HepG2 (cell line): Measurements from ENCODE around the gene APRT. TPM values are rescaled to one million over a fixed set of nuclear protein-coding genes. Genes with fewer than 3 reads are reported as not detected.
A peak's percentile ranks its signal among the peaks of the same experiment; 100 is the strongest.

Source experiments
- ATAC-seq: fragments of 200-7000 bp; cut with Tn5 transposase; 3 replicates; pipeline ENCODE4 v1.9.1; 2020; ENCODE audit warnings: mild to moderate bottlenecking, moderate library complexity
- BruUV-seq: library from RNA; stranded (reverse); fragments of 400-500 nt; replicated peaks from 2 replicates; lab custom pipeline; 2021; lab: Mats Ljungman, UMichigan
- CTCF ChIA-PET: fragments of 300-600 bp; formaldehyde crosslinking; extraction: SDS; loops from one replicate; lab custom pipeline; 2021; ENCODE audit warnings: low total read pairs, inconsistent platforms, low intra/inter-chr PET ratio; lab: Yijun Ruan, JAX
- POLR2A ChIA-PET: fragments of 350-600 bp; sonication (Branson Sonifier 250); formaldehyde crosslinking; loops from one replicate; lab custom pipeline; 2020; ENCODE audit warnings: antibody characterized with exemption, inconsistent platforms; lab: Yijun Ruan, JAX
- DNase-seq: peaks from one replicate; pipeline ENCODE4 v3.0.0-alpha.2; 2015; ENCODE audit warnings: low spot score
- FAIRE-seq: peaks from 3 replicates; lab custom pipeline; 2011; peaks lifted over from hg19 to GRCh38; lab: Jason Lieb, UNC
- H2AFZ ChIP-seq: one replicate; pipeline ENCODE4 v1.6.1; 2011; ENCODE audit warnings: low read length, inconsistent platforms
- H3K27ac ChIP-seq: fragments of 300-600 bp; 3 replicates; pipeline ENCODE4 v1.8.0; 2011; ENCODE audit warnings: mixed run types, mild to moderate bottlenecking, mixed read lengths, low read length, inconsistent platforms; ENCODE audit not compliant: insufficient read depth; ENCODE audit errors: extremely low read length
- H3K27me3 ChIP-seq, 2 experiments: fragments of 200-600 bp in 1 of 2; 2 replicates in 1 of 2; 3 replicates in 1 of 2; pipeline versions ENCODE4 v1.6.0 to v1.8.0; 2011; ENCODE audit warnings: low read length in 2 of 2, mild to moderate bottlenecking in 2 of 2, moderate library complexity in 2 of 2, inconsistent platforms in 1 of 2; ENCODE audit not compliant: insufficient read depth in 2 of 2, control insufficient read depth in 1 of 2
- H3K36me3 ChIP-seq, 2 experiments: fragments of 200-600 bp in 1 of 2; replicated peaks in 1 of 2; 2 replicates in 1 of 2; 3 replicates in 1 of 2; pipeline versions ENCODE4 v1.5.1 to v1.8.0; 2011; ENCODE audit warnings: low read length in 2 of 2, inconsistent platforms in 1 of 2; ENCODE audit not compliant: insufficient read depth in 2 of 2, control insufficient read depth in 1 of 2
- H3K4me1 ChIP-seq: 2 replicates; pipeline ENCODE4 v1.5.1; 2012; ENCODE audit warnings: low read length, inconsistent platforms; ENCODE audit not compliant: insufficient read depth
- H3K4me2 ChIP-seq: 2 replicates; pipeline ENCODE4 v1.6.0; 2011; ENCODE audit warnings: low read depth, low read length, inconsistent platforms
- H3K4me3 ChIP-seq, 3 experiments: fragments of 200-600 bp in 1 of 3; sonication (generic), shearing (Covaris generic) in 1 of 3; replicated peaks in 1 of 3; 2 replicates each; pipeline ENCODE4 v1.5.1; 2011 to 2016; ENCODE audit warnings: low read length in 3 of 3, inconsistent platforms in 2 of 3, low read depth in 2 of 3, mild to moderate bottlenecking in 2 of 3, control low read depth in 1 of 3, mixed read lengths in 1 of 3; ENCODE audit not compliant: insufficient read depth in 1 of 3
- H3K79me2 ChIP-seq: one replicate; pipeline ENCODE4 v1.6.1; 2011; ENCODE audit warnings: low read length, inconsistent platforms; ENCODE audit not compliant: insufficient read depth
- H3K9ac ChIP-seq: 2 replicates; pipeline ENCODE4 v1.6.0; 2011; ENCODE audit warnings: mild to moderate bottlenecking, low read depth, low read length, inconsistent platforms; ENCODE audit not compliant: insufficient read depth
- H3K9me3 ChIP-seq: 2 replicates; pipeline ENCODE4 v1.5.1; 2012; ENCODE audit warnings: mild to moderate bottlenecking, low read length
- H4K20me1 ChIP-seq: 2 replicates; pipeline ENCODE4 v1.6.0; 2011; ENCODE audit warnings: inconsistent platforms, mild to moderate bottlenecking, low read length, moderate library complexity; ENCODE audit not compliant: insufficient read depth
- AHR ChIP-seq: IDR thresholded peaks from 2 replicates; pipeline ENCODE4 v1.6.1; 2018; ENCODE audit warnings: missing genetic modification reagents, missing compliant biosample characterization
- KMT2B ChIP-seq: IDR thresholded peaks from 2 replicates; pipeline ENCODE4 v1.6.1; 2016; ENCODE audit warnings: missing genetic modification reagents, missing compliant biosample characterization
- NAIF1 ChIP-seq: sonication (generic); formaldehyde crosslinking; IDR thresholded peaks from 2 replicates; pipeline ENCODE4 v1.5.0; 2020; ENCODE audit warnings: mild to moderate bottlenecking, missing genetic modification reagents, borderline replicate concordance
- NFE2 ChIP-seq: sonication (generic); formaldehyde crosslinking; IDR thresholded peaks from 2 replicates; pipeline ENCODE4 v1.4.0; 2020; ENCODE audit warnings: missing genetic modification reagents
- REPIN1 ChIP-seq: sonication (generic); formaldehyde crosslinking; IDR thresholded peaks from 2 replicates; pipeline ENCODE4 v1.8.0; 2022; ENCODE audit warnings: missing genetic modification reagents, low read depth, mild to moderate bottlenecking, borderline replicate concordance
- ZFP36 ChIP-seq: fragments of 150-350 bp; IDR thresholded peaks from 2 replicates; pipeline ENCODE4 v1.6.1; 2018; ENCODE audit warnings: borderline replicate concordance, low read length, low read depth; ENCODE audit not compliant: partially characterized antibody
- ZNF263 ChIP-seq: sonication (generic); formaldehyde crosslinking; IDR thresholded peaks from 2 replicates; pipeline ENCODE4 v1.4.0; 2020; ENCODE audit warnings: missing genetic modification reagents
- ZNF672 ChIP-seq: sonication (generic); formaldehyde crosslinking; IDR thresholded peaks from 2 replicates; pipeline ENCODE4 v1.8.1; 2022; ENCODE audit warnings: missing genetic modification reagents
- ZNF768 ChIP-seq: sonication (generic); formaldehyde crosslinking; IDR thresholded peaks from 2 replicates; pipeline ENCODE4 v1.4.0; 2020; ENCODE audit warnings: missing genetic modification reagents
- WGBS: methylation state at CpG from one replicate; pipeline ENCODE4 v1.1.6; 2017; ENCODE audit warnings: low lambda C conversion rate; 5-methylcytosine and 5-hydroxymethylcytosine counted together
- in situ Hi-C: cut with HindIII; loops from 2 replicates; pipeline ENCODE4 v1.10.0; 2017; ENCODE audit warnings: low pct_unique_long_range_greater_than_20kb; ENCODE audit not compliant: extremely low pct_ligation_motif_present
- intact Hi-C: fragments of 100-400 bp; cut with micrococcal nuclease; formaldehyde crosslinking; loops from one replicate; pipeline ENCODE4 v1.10.0; 2022; ENCODE audit not compliant: unreplicated experiment
- polyA plus RNA-seq, 8 experiments: library from polyadenylated mRNA; depleted of rRNA in 3 of 8; stranded (reverse) in 7 of 8; unstranded in 1 of 8; fragments of >200 nt; fragmentation: Illumina TruSeq in 4 of 8; extraction: Trizol in 4 of 8; gene quantifications; 2 replicates each; pipeline versions ENCODE4 v1.2.1 to v1.2.3, GENCODE V29; 2011 to 2016; ENCODE audit warnings: low read depth in 4 of 8, missing spikeins in 1 of 8, mixed read lengths in 1 of 8; ENCODE audit not compliant: insufficient read depth in 1 of 8
- total RNA-seq, 5 experiments: library from RNA; depleted of rRNA; stranded (reverse); fragments of >200 nt; fragmentation: Illumina TruSeq; extraction: Trizol; gene quantifications; 2 replicates each; pipeline ENCODE4 v1.2.3, GENCODE V29; 2016; ENCODE audit warnings: low read depth in 1 of 5
- TF ChIP-seq, protein P1 (sequence below): sonication (generic); formaldehyde crosslinking; IDR thresholded peaks from 2 replicates; pipeline ENCODE4 v1.9.0; 2021; ENCODE audit warnings: missing genetic modification reagents, borderline replicate concordance
- TF ChIP-seq, protein P2 (sequence below): sonication (generic); formaldehyde crosslinking; IDR thresholded peaks from 2 replicates; pipeline ENCODE4 v1.4.0; 2020; ENCODE audit warnings: missing genetic modification reagents

APRT gene
- total and polyA plus RNA-seq, 2 of the 13 experiments (the other 11 are each of a cell fraction or from before 2014, with no cell fraction given), result 155 to 242 TPM

DNA sequence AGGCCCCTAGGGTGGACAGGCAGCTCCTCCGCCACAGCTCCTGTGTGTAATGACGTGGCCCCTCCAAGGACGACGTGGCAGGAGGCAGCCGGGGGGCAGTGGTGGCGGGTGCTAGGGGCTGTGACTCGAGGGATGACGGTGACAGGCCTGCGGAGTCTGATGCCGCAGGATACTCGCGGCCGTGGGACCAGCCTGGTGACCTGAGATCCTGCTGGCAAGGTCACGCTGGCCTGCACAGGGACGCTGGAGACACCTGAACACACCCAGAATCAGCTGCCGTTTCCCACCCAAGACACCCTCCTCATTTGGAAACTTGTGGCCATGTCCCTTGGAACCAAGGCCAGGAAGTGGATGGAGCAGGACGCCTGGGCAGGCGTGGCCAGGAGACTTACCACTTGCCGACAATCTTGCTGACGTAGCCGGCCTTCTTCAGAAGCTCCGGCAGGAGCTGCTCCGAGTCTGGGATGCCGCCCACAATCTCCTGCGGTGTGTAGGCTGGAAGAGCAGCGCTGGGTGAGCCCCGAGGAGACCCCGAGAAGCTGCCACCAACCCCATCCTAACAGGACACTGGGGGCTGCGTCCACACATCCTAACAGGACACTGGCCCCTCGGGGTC lies 29.0 kb upstream of the APRT start (continued):
- no peak for TF ChIP-seq AHR (CRISPR knock-in tag)
- TF ChIP-seq, all 625 proteins: peak for 0

- H3K4me3 ChIP-seq, result no peak overlapping the region
- intact Hi-C loops, result loop anchor here (1.0 kb wide), 1 partner anchor 17 kb away; the partner anchor contains the start of gene TRAPPC2L
- no peaks in the 10 kb centered on the region for H3K9me3 ChIP-seq
- H3K36me3 ChIP-seq, result no peaks in the 10 kb centered on the region
- in situ Hi-C loops, result no loop called here
- H3K9ac ChIP-seq, result no peak overlapping the region
- no TSS peak for BruUV-seq
- POLR2A ChIA-PET, result interaction anchor here (0.9 to 1.0 kb wide), 2 partner anchors 28 to 361 kb away, joined by 3 to 5 read pairs; partner anchors contain the start of gene APRT
- TF ChIP-seq, protein P1, sequence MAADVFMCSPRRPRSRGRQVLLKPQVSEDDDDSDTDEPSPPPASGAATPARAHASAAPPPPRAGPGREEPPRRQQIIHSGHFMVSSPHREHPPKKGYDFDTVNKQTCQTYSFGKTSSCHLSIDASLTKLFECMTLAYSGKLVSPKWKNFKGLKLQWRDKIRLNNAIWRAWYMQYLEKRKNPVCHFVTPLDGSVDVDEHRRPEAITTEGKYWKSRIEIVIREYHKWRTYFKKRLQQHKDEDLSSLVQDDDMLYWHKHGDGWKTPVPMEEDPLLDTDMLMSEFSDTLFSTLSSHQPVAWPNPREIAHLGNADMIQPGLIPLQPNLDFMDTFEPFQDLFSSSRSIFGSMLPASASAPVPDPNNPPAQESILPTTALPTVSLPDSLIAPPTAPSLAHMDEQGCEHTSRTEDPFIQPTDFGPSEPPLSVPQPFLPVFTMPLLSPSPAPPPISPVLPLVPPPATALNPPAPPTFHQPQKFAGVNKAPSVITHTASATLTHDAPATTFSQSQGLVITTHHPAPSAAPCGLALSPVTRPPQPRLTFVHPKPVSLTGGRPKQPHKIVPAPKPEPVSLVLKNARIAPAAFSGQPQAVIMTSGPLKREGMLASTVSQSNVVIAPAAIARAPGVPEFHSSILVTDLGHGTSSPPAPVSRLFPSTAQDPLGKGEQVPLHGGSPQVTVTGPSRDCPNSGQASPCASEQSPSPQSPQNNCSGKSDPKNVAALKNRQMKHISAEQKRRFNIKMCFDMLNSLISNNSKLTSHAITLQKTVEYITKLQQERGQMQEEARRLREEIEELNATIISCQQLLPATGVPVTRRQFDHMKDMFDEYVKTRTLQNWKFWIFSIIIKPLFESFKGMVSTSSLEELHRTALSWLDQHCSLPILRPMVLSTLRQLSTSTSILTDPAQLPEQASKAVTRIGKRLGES (CRISPR knock-in tag), result no peak
- TF ChIP-seq NAIF1 (CRISPR knock-in tag) (no peak), ZNF263 (CRISPR knock-in tag) (peak; percentile 51), ZNF672 (CRISPR knock-in tag) (no peak), ZNF768 (CRISPR knock-in tag) (0 out of 2 replicates have a peak, but pooled peaks have one; percentile 1), NFE2 (CRISPR knock-in tag) (no peak), REPIN1 (CRISPR knock-in tag) (no peak), ZFP36 (peak; percentile 54), KMT2B (CRISPR knock-in tag) (no peak)
- TF ChIP-seq, protein P2, sequence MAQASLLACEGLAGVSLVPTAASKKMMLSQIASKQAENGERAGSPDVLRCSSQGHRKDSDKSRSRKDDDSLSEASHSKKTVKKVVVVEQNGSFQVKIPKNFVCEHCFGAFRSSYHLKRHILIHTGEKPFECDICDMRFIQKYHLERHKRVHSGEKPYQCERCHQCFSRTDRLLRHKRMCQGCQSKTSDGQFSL (CRISPR knock-in tag), result no peak
- FAIRE-seq (no peak), DNase-seq (no peak), ATAC-seq (no peak)
- no peak overlapping the region for H2AFZ ChIP-seq
- H3K4me1 ChIP-seq, result no peaks in the 10 kb centered on the region
- CTCF ChIA-PET, result interaction anchor here (0.6 to 2.5 kb wide), 7 partner anchors 18 to 328 kb away, joined by 3 to 22 read pairs (median 4); partner anchors contain the start of genes APRT, GALNS, RNF166 and TRAPPC2L
- no peak overlapping the region for H3K4me2 ChIP-seq
- H3K79me2 ChIP-seq, result no peaks in the 10 kb centered on the region
- H3K27me3 ChIP-seq, result no peaks in the 10 kb centered on the region
- no peaks in the 10 kb centered on the region for H4K20me1 ChIP-seq
- 95% methylated on average over 19 of the region's 24 CpGs for WGBS
- H3K27ac ChIP-seq, result peak overlapping the region; percentile 7
Observed at GRCh38 chr16:88839745-88840599, 28.2 kb upstream of the APRT start.
